Measurements from ENCODE around the gene ZNF786.

ZNF786 gene

GRCh38 chr7:149060156-149060555 is 30.4 kb downstream of the ZNF786 start:
- Histone ChIP-seq H4K91ac (ENCODE audit: low read length) (no peak overlapping the region), H2AFZ (ENCODE audit: low read depth, low read length) (no peak overlapping the region), H3K79me1 (replicated peaks; ENCODE audit: low read length, poor library complexity, severe bottlenecking) (no peaks in the 10 kb centered on the region), H3K9me3 (ENCODE audit: control insufficient read depth, low read length) (no peaks in the 10 kb centered on the region), H3K23ac (ENCODE audit: low read length in 2 of 2) (no peak overlapping the region), H3K27me3 (ENCODE audit: control insufficient read depth in 1 of 2, insufficient read depth in 1 of 2, low read length in 2 of 2) (no peaks in the 10 kb centered on the region), H3K4ac (ENCODE audit: low read depth in 1 of 2, low read length in 2 of 2) (no peak overlapping the region), H3K4me2 (ENCODE audit: low read length, poor library complexity, severe bottlenecking) (no peak overlapping the region), H3K4me3 (ENCODE audit: insufficient read depth in 1 of 2, low read depth in 1 of 2, low read length in 2 of 2) (no peak overlapping the region), H3K4me1 (ENCODE audit: control insufficient read depth, insufficient read depth, low read depth, low read length) (peaks cover 2% of the 10 kb centered on the region), H4K8ac (ENCODE audit: low read length) (no peak overlapping the region), H2BK12ac (ENCODE audit: low read length in 2 of 2) (no peak overlapping the region), H2BK15ac (ENCODE audit: low read depth, poor library complexity, severe bottlenecking) (no peak overlapping the region), H3K14ac (ENCODE audit: low read length in 2 of 2) (no peak overlapping the region), H2BK120ac (ENCODE audit: low read depth, low read length) (no peak overlapping the region), H3K36me3 (ENCODE audit: control insufficient read depth in 1 of 2, insufficient read depth in 2 of 2, low read depth in 1 of 2, low read length in 2 of 2) (no peaks in the 10 kb centered on the region), H3K9ac (ENCODE audit: low read length) (no peak overlapping the region), H2AK5ac (ENCODE audit: low read length, severe bottlenecking) (no peak overlapping the region), H3K18ac (ENCODE audit: low read depth in 1 of 2, low read length in 2 of 2) (no peak overlapping the region), H3K27ac (ENCODE audit: low read length, poor library complexity, severe bottlenecking) (no peak overlapping the region), H2BK5ac (ENCODE audit: low read depth, low read length, poor library complexity, severe bottlenecking) (no peak overlapping the region)
- DNase-seq = no peak
- 76% methylated on average over 1 of the region's 1 CpG for WGBS

GRCh38 chr7:149053885-149054284 is 36.6 kb downstream of the ZNF786 start:
- Histone ChIP-seq H3K18ac (ENCODE audit: low read depth in 1 of 2, low read length in 2 of 2) (no peak overlapping the region), H3K9me3 (ENCODE audit: control insufficient read depth, low read length) (no peaks in the 10 kb centered on the region), H2BK120ac (ENCODE audit: low read depth, low read length) (no peak overlapping the region), H2BK12ac (ENCODE audit: low read length in 2 of 2) (no peak overlapping the region), H2AK5ac (ENCODE audit: low read length, severe bottlenecking) (no peak overlapping the region), H4K8ac (ENCODE audit: low read length) (no peak overlapping the region), H3K79me1 (replicated peaks; ENCODE audit: low read length, poor library complexity, severe bottlenecking) (no peaks in the 10 kb centered on the region), H3K4me3 (ENCODE audit: insufficient read depth in 1 of 2, low read depth in 1 of 2, low read length in 2 of 2) (no peak overlapping the region), H3K27me3 (ENCODE audit: control insufficient read depth in 1 of 2, insufficient read depth in 1 of 2, low read length in 2 of 2) (no peaks in the 10 kb centered on the region), H2BK5ac (ENCODE audit: low read depth, low read length, poor library complexity, severe bottlenecking) (no peak overlapping the region), H4K91ac (ENCODE audit: low read length) (no peak overlapping the region), H3K36me3 (ENCODE audit: control insufficient read depth in 1 of 2, insufficient read depth in 2 of 2, low read depth in 1 of 2, low read length in 2 of 2) (no peaks in the 10 kb centered on the region), H3K23ac (ENCODE audit: low read length in 2 of 2) (no peak overlapping the region), H3K4ac (ENCODE audit: low read depth in 1 of 2, low read length in 2 of 2) (no peak overlapping the region), H3K14ac (ENCODE audit: low read length in 2 of 2) (peak overlapping the region in 1 of 2 experiments; percentile 51), H3K27ac (ENCODE audit: low read length, poor library complexity, severe bottlenecking) (no peak overlapping the region), H2BK15ac (ENCODE audit: low read depth, poor library complexity, severe bottlenecking) (no peak overlapping the region), H2AFZ (ENCODE audit: low read depth, low read length) (no peak overlapping the region), H3K4me1 (ENCODE audit: control insufficient read depth, insufficient read depth, low read depth, low read length) (no peaks in the 10 kb centered on the region), H3K9ac (ENCODE audit: low read length) (no peak overlapping the region), H3K4me2 (ENCODE audit: low read length, poor library complexity, severe bottlenecking) (no peak overlapping the region)
- DNase-seq = no peak
- whole genome bisulfite sequencing = 87% methylated on average over 6 of the region's 8 CpGs

- H3K9me3 ChIP-seq (ENCODE audit: control insufficient read depth, low read length) = no peaks in the 10 kb centered on the region
- H3K27ac ChIP-seq (ENCODE audit: low read length, poor library complexity, severe bottlenecking) = no peak overlapping the region
Measured at GRCh38 chr7:149053384-149053783, 37.1 kb downstream of the ZNF786 start.

GRCh38 chr7:149050941-149051340 is 39.6 kb downstream of the ZNF786 start:
- H3K27ac ChIP-seq (ENCODE audit: low read length, poor library complexity, severe bottlenecking) = no peak overlapping the region
- no peak overlapping the region for H3K23ac ChIP-seq (ENCODE audit: low read length in 2 of 2)
- H3K14ac ChIP-seq (ENCODE audit: low read length in 2 of 2) = no peak overlapping the region
- no peak overlapping the region for H2BK12ac ChIP-seq (ENCODE audit: low read length in 2 of 2)
- H3K4me2 ChIP-seq (ENCODE audit: low read length, poor library complexity, severe bottlenecking) = no peak overlapping the region
- H2AFZ ChIP-seq (ENCODE audit: low read depth, low read length) = no peak overlapping the region
- no peak overlapping the region for H2BK120ac ChIP-seq (ENCODE audit: low read depth, low read length)
- H3K36me3 ChIP-seq (ENCODE audit: control insufficient read depth in 1 of 2, insufficient read depth in 2 of 2, low read depth in 1 of 2, low read length in 2 of 2) = no peaks in the 10 kb centered on the region
- no peak overlapping the region for H2BK5ac ChIP-seq (ENCODE audit: low read depth, low read length, poor library complexity, severe bottlenecking)
- no peak overlapping the region for H3K9ac ChIP-seq (ENCODE audit: low read length)
- H3K4me3 ChIP-seq (ENCODE audit: insufficient read depth in 1 of 2, low read depth in 1 of 2, low read length in 2 of 2) = no peak overlapping the region
- H3K18ac ChIP-seq (ENCODE audit: low read depth in 1 of 2, low read length in 2 of 2) = no peak overlapping the region
- no peaks in the 10 kb centered on the region for H3K27me3 ChIP-seq (ENCODE audit: control insufficient read depth in 1 of 2, insufficient read depth in 1 of 2, low read length in 2 of 2)
- H2AK5ac ChIP-seq (ENCODE audit: low read length, severe bottlenecking) = no peak overlapping the region
- no peak overlapping the region for H4K91ac ChIP-seq (ENCODE audit: low read length)
- no peak overlapping the region for H4K8ac ChIP-seq (ENCODE audit: low read length)
- no peaks in the 10 kb centered on the region for H3K9me3 ChIP-seq (ENCODE audit: control insufficient read depth, low read length)
- no peak overlapping the region for H2BK15ac ChIP-seq (ENCODE audit: low read depth, poor library complexity, severe bottlenecking)
- H3K4me1 ChIP-seq (ENCODE audit: control insufficient read depth, insufficient read depth, low read depth, low read length) = no peaks in the 10 kb centered on the region
- DNase-seq = no peak
- H3K79me1 ChIP-seq (replicated peaks; ENCODE audit: low read length, poor library complexity, severe bottlenecking) = no peaks in the 10 kb centered on the region
- H3K4ac ChIP-seq (ENCODE audit: low read depth in 1 of 2, low read length in 2 of 2) = no peak overlapping the region
- WGBS = 96% methylated on average over 3 of the region's 3 CpGs

More at GRCh38 chr7:149053384-149053783, 37.1 kb downstream of the ZNF786 start:
- Histone ChIP-seq H2AFZ (ENCODE audit: low read depth, low read length) (no peak overlapping the region), H3K4me2 (ENCODE audit: low read length, poor library complexity, severe bottlenecking) (no peak overlapping the region), H3K14ac (ENCODE audit: low read length in 2 of 2) (no peak overlapping the region), H4K91ac (ENCODE audit: low read length) (no peak overlapping the region), H3K4ac (ENCODE audit: low read depth in 1 of 2, low read length in 2 of 2) (no peak overlapping the region), H2BK15ac (ENCODE audit: low read depth, poor library complexity, severe bottlenecking) (no peak overlapping the region), H4K8ac (ENCODE audit: low read length) (no peak overlapping the region), H2BK120ac (ENCODE audit: low read depth, low read length) (no peak overlapping the region), H3K36me3 (ENCODE audit: control insufficient read depth in 1 of 2, insufficient read depth in 2 of 2, low read depth in 1 of 2, low read length in 2 of 2) (no peaks in the 10 kb centered on the region), H3K9ac (ENCODE audit: low read length) (no peak overlapping the region), H3K27me3 (ENCODE audit: control insufficient read depth in 1 of 2, insufficient read depth in 1 of 2, low read length in 2 of 2) (no peaks in the 10 kb centered on the region), H3K4me1 (ENCODE audit: control insufficient read depth, insufficient read depth, low read depth, low read length) (no peaks in the 10 kb centered on the region), H3K23ac (ENCODE audit: low read length in 2 of 2) (no peak overlapping the region), H2BK5ac (ENCODE audit: low read depth, low read length, poor library complexity, severe bottlenecking) (no peak overlapping the region), H2AK5ac (ENCODE audit: low read length, severe bottlenecking) (no peak overlapping the region), H3K4me3 (ENCODE audit: insufficient read depth in 1 of 2, low read depth in 1 of 2, low read length in 2 of 2) (no peak overlapping the region), H2BK12ac (ENCODE audit: low read length in 2 of 2) (no peak overlapping the region), H3K79me1 (replicated peaks; ENCODE audit: low read length, poor library complexity, severe bottlenecking) (no peaks in the 10 kb centered on the region), H3K18ac (ENCODE audit: low read depth in 1 of 2, low read length in 2 of 2) (no peak overlapping the region)
- WGBS = 75% methylated on average over 1 of the region's 1 CpG
- DNase-seq = no peak
